ENCODE results near the gene ADAM10. TPM values are rescaled to one million over a fixed set of nuclear protein-coding genes. Genes with fewer than 3 reads are reported as not detected.

Gene ADAM10
- total RNA-seq, 1 experiment from 2014 or later, result 133 TPM

DNA sequence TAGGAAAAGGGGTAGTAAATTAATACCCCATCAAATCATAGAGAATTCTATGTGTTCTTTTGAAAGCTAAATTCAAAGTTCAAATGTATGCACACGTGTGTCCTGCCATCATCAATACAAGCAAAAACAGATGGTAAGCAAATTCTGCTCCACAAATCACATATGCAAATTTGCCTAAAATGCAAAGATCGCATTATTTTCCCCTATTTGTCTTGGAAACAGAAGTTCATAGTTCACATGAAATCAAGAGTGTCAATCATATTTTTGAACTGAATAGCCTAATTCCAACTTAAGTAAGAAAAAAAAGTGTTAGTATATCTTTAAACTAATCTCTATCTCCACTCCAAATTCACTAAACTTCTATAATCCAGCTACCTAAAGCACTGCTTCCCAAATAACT, 8.5 kb downstream of the ADAM10 start:
- ChIA-PET POLR2A (no interaction called here), CTCF (no interaction called here)
- Mint-ChIP-seq H3K9me3 (no peaks in the 10 kb centered on the region), H3K27ac (no peak overlapping the region), H3K36me3 (no peaks in the 10 kb centered on the region), H3K4me3 (no peak overlapping the region), H3K4me1 (peaks cover 66% of the 10 kb centered on the region), H3K27me3 (ENCODE audit: low read depth) (no peaks in the 10 kb centered on the region)
- ATAC-seq (no peak), DNase-seq (ENCODE audit: low spot score) (no peak)
- TF ChIP-seq TEAD4 (CRISPR knock-in tag; IDR thresholded peaks at IDR 0.05), result no peak
- TF ChIP-seq MAX (CRISPR knock-in tag; IDR thresholded peaks at IDR 0.05), result no peak
- no peak for TF ChIP-seq CREB1 (CRISPR knock-in tag; IDR thresholded peaks at IDR 0.05)
- TF ChIP-seq, protein P1, sequence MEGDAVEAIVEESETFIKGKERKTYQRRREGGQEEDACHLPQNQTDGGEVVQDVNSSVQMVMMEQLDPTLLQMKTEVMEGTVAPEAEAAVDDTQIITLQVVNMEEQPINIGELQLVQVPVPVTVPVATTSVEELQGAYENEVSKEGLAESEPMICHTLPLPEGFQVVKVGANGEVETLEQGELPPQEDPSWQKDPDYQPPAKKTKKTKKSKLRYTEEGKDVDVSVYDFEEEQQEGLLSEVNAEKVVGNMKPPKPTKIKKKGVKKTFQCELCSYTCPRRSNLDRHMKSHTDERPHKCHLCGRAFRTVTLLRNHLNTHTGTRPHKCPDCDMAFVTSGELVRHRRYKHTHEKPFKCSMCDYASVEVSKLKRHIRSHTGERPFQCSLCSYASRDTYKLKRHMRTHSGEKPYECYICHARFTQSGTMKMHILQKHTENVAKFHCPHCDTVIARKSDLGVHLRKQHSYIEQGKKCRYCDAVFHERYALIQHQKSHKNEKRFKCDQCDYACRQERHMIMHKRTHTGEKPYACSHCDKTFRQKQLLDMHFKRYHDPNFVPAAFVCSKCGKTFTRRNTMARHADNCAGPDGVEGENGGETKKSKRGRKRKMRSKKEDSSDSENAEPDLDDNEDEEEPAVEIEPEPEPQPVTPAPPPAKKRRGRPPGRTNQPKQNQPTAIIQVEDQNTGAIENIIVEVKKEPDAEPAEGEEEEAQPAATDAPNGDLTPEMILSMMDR (IDR thresholded peaks at IDR 0.05), result no peak
- TF ChIP-seq ZNF423 (CRISPR knock-in tag; IDR thresholded peaks at IDR 0.05), result no peak
- TF ChIP-seq OVOL2 (CRISPR knock-in tag; IDR thresholded peaks at IDR 0.05; ENCODE audit: borderline replicate concordance), result no peak
- TF ChIP-seq, protein P2, sequence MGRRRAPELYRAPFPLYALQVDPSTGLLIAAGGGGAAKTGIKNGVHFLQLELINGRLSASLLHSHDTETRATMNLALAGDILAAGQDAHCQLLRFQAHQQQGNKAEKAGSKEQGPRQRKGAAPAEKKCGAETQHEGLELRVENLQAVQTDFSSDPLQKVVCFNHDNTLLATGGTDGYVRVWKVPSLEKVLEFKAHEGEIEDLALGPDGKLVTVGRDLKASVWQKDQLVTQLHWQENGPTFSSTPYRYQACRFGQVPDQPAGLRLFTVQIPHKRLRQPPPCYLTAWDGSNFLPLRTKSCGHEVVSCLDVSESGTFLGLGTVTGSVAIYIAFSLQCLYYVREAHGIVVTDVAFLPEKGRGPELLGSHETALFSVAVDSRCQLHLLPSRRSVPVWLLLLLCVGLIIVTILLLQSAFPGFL (CRISPR knock-in tag; IDR thresholded peaks at IDR 0.05; ENCODE audit: borderline replicate concordance), result no peak
- TF ChIP-seq FOXK1 (CRISPR knock-in tag; IDR thresholded peaks at IDR 0.05), result no peak
- TF ChIP-seq EMX1 (CRISPR knock-in tag; IDR thresholded peaks at IDR 0.05), result no peak
- no peak for TF ChIP-seq NFE2L1 (CRISPR knock-in tag; IDR thresholded peaks at IDR 0.05)
- TF ChIP-seq JAZF1 (CRISPR knock-in tag; IDR thresholded peaks at IDR 0.05), result no peak
- TF ChIP-seq IRF2 (CRISPR knock-in tag; IDR thresholded peaks at IDR 0.05; ENCODE audit: borderline replicate concordance, low read depth), result no peak
- TF ChIP-seq SMAD3 (CRISPR knock-in tag; IDR thresholded peaks at IDR 0.05; ENCODE audit: borderline replicate concordance), result no peak
- TF ChIP-seq KAT7 (CRISPR knock-in tag; IDR thresholded peaks at IDR 0.05; ENCODE audit: borderline replicate concordance), result no peak
- TF ChIP-seq PRDM15 (CRISPR knock-in tag; IDR thresholded peaks at IDR 0.05), result no peak
- TF ChIP-seq TP53 (CRISPR knock-in tag; IDR thresholded peaks at IDR 0.05), result no peak

DNA sequence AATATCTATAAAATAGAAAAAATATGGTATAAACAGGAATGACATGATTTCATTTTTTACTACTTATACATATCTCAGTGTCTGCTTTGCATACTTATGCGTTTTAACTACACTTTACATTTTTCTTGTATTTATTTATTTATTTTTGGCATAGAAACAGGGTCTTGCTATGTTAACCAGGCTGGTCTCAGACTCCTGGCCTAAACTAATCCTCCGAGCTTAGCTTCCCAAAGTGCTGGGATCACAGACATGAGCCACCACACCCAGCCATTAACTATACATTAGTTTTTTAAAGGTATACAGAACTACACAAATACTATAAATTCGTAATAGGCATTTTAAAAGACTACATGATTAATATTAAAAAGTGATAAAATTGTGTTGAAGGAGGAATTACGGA, 9.1 kb downstream of the ADAM10 start:
- POLR2A ChIA-PET, result interaction anchor here (1.0 to 1.6 kb wide), 2 partner anchors 10 to 31 kb away, joined by 3 to 4 read pairs; partner anchors contain the start of gene MINDY2
- no peak for TF ChIP-seq SMAD4 (CRISPR knock-in tag; IDR thresholded peaks at IDR 0.05)
- no peak for TF ChIP-seq ZNF396 (CRISPR knock-in tag; IDR thresholded peaks at IDR 0.05; ENCODE audit: borderline replicate concordance)
- TF ChIP-seq, protein P3, sequence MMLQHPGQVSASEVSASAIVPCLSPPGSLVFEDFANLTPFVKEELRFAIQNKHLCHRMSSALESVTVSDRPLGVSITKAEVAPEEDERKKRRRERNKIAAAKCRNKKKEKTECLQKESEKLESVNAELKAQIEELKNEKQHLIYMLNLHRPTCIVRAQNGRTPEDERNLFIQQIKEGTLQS (CRISPR knock-in tag; conservative IDR thresholded peaks at IDR 0.05), result no peak
- TF ChIP-seq SOX15 (CRISPR knock-in tag; IDR thresholded peaks at IDR 0.05), result no peak
- TF ChIP-seq IRF1 (CRISPR knock-in tag; IDR thresholded peaks at IDR 0.05), result no peak
- no peak for TF ChIP-seq FOXP1 (CRISPR knock-in tag; IDR thresholded peaks at IDR 0.05; ENCODE audit: borderline replicate concordance)
- no peak for TF ChIP-seq CREB1 (CRISPR knock-in tag; IDR thresholded peaks at IDR 0.05)
- TF ChIP-seq NFYB (CRISPR knock-in tag; conservative IDR thresholded peaks at IDR 0.05; ENCODE audit: low read depth), result no peak
- TF ChIP-seq E2F4 (CRISPR knock-in tag; IDR thresholded peaks at IDR 0.05; ENCODE audit: borderline replicate concordance, low read depth), result no peak
- TF ChIP-seq ZNF671 (CRISPR knock-in tag; IDR thresholded peaks at IDR 0.05), result no peak
- TF ChIP-seq, protein P4, sequence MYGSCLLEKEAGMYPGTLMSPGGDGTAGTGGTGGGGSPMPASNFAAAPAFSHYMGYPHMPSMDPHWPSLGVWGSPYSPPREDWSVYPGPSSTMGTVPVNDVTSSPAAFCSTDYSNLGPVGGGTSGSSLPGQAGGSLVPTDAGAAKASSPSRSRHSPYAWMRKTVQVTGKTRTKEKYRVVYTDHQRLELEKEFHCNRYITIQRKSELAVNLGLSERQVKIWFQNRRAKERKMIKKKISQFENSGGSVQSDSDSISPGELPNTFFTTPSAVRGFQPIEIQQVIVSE (CRISPR knock-in tag; IDR thresholded peaks at IDR 0.05; ENCODE audit: borderline replicate concordance), result no peak
- TF ChIP-seq E2F5 (CRISPR knock-in tag; IDR thresholded peaks at IDR 0.05), result no peak

More for the DNA sequence above, 9.1 kb downstream of the ADAM10 start:
- Mint-ChIP-seq H3K9me3 (no peaks in the 10 kb centered on the region), H3K27ac (no peak overlapping the region), H3K27me3 (ENCODE audit: low read depth) (no peaks in the 10 kb centered on the region), H3K36me3 (no peaks in the 10 kb centered on the region), H3K4me3 (no peak overlapping the region), H3K4me1 (peaks cover 67% of the 10 kb centered on the region)
- no peak for ATAC-seq
- DNase-seq (ENCODE audit: low spot score), result no peak
- CTCF ChIA-PET, result interaction anchor here (0.5 kb wide), 1 partner anchor 312 kb away, joined by 3 read pairs; no protein-coding TSS in a partner anchor
